Kidney (tissue), 14 donors: Measurements from ENCODE around the gene WNK2. TPM values are rescaled to one million over a fixed set of nuclear protein-coding genes. Genes with fewer than 3 reads are reported as not detected.

ENCODE experiments used
- DNase-seq, 5 donors: peaks; one replicate each; pipeline ENCODE4 v3.0.0-alpha.2; 2013 to 2020
- FAIRE-seq: peaks from 2 replicates; lab custom pipeline; 2012; peaks lifted over from hg19 to GRCh38; lab: Jason Lieb, UNC
- H3K27ac ChIP-seq, 2 donors: one replicate each; pipeline ENCODE4 v1.7.0; 2013; ENCODE audit warnings: low read depth in 2 of 2, low read length in 2 of 2, inconsistent platforms in 1 of 2
- H3K27me3 ChIP-seq: one replicate; pipeline ENCODE4 v1.7.1; 2013; ENCODE audit warnings: low read length, inconsistent platforms; ENCODE audit not compliant: control insufficient read depth, insufficient read depth
- H3K36me3 ChIP-seq, 3 donors: one replicate each; pipeline versions ENCODE4 v1.7.0 to v1.7.1; 2013; ENCODE audit warnings: low read length in 3 of 3, control low read depth in 1 of 3, inconsistent platforms in 1 of 3; ENCODE audit not compliant: insufficient read depth in 3 of 3, control insufficient read depth in 2 of 3
- H3K4me1 ChIP-seq, 3 donors: one replicate each; pipeline versions ENCODE4 v1.7.0 to v1.7.1; 2013; ENCODE audit warnings: low read length in 3 of 3, inconsistent platforms in 1 of 3, low read depth in 1 of 3; ENCODE audit not compliant: control insufficient read depth in 2 of 3, insufficient read depth in 2 of 3
- H3K4me3 ChIP-seq, 3 donors: one replicate each; pipeline versions ENCODE4 v1.7.0 to v1.8.1; 2013; ENCODE audit warnings: low read length in 3 of 3, control low read depth in 1 of 3, inconsistent platforms in 1 of 3
- H3K9ac ChIP-seq, 3 donors: one replicate each; pipeline versions ENCODE4 v1.7.0 to v1.7.1; 2013; ENCODE audit warnings: low read length in 3 of 3, control low read depth in 1 of 3, inconsistent platforms in 1 of 3
- H3K9me3 ChIP-seq, 3 donors: one replicate each; pipeline versions ENCODE4 v1.7.0 to v1.7.1; 2013; ENCODE audit warnings: low read length in 3 of 3, control low read depth in 1 of 3, inconsistent platforms in 1 of 3; ENCODE audit not compliant: control insufficient read depth in 2 of 3, insufficient read depth in 1 of 3
- CTCF ChIP-seq: IDR thresholded peaks from 3 replicates; pipeline ENCODE4 v1.5.1; 2012; ENCODE audit warnings: mild to moderate bottlenecking, moderate library complexity, borderline replicate concordance; ENCODE audit not compliant: insufficient read depth; ENCODE audit errors: extremely low read depth
- intact Hi-C: fragments of 100-400 bp; cut with DNase I; formaldehyde crosslinking; loops from one replicate; pipeline ENCODE4 v1.11.1; 2022
- polyA plus RNA-seq: library from polyadenylated mRNA; stranded (reverse); fragments of 350-450 nt; fragmentation: Illumina TruSeq; extraction: RNeasy Lipid Tissue Mini Kit (QIAGEN cat#74804); gene quantifications from one replicate; pipeline ENCODE4 v1.2.3, GENCODE V29; 2014; ENCODE audit warnings: low read depth, low replicate concordance; ENCODE audit not compliant: insufficient read depth
- total RNA-seq: library from RNA; stranded (reverse); fragmentation: NEBNext Ultra II Directional; extraction: Animal tissue kit (Norgen Biotek cat#: 25700); gene quantifications from one replicate; pipeline ENCODE4 v1.2.1, GENCODE V29; 2021
- donor health status: control.
- donor health status: control.
- donor health status: control.
- donor health status: control.
- donor health status: control.
- donor health status: DM: yes; HTN: yes; CAD: no.
- donor health status: Normal renal cell carcinoma (clear cell type).

The WNK2 gene
- total and polyA plus RNA-seq, 2 donors from 2014 or later: 1.5 to 4.8 TPM

GRCh38 chr9:93280661-93281259, 96.8 kb downstream of the WNK2 start:
- Histone ChIP-seq H3K9ac (no peak overlapping the region), H3K4me1 (no peaks in the 10 kb centered on the region), H3K9me3 (peaks cover 0 to 6% (median 0%) of the 10 kb centered on the region in 3 donors), H3K27me3 (no peaks in the 10 kb centered on the region), H3K36me3 (no peaks in the 10 kb centered on the region), H3K27ac (no peak overlapping the region), H3K4me3 (no peak overlapping the region)
- no peak for FAIRE-seq
- intact Hi-C loops: no loop called here
- DNase-seq: no peak
- TF ChIP-seq CTCF: no peak

GRCh38 chr9:93286252-93287188, 102.6 kb downstream of the WNK2 start:
- no peak overlapping the region for H3K9ac ChIP-seq
- H3K27me3 ChIP-seq: no peaks in the 10 kb centered on the region
- peaks cover 0 to 7% (median 0%) of the 10 kb centered on the region in 3 donors for H3K9me3 ChIP-seq
- no peak overlapping the region for H3K4me3 ChIP-seq
- H3K27ac ChIP-seq: no peak overlapping the region
- TF ChIP-seq CTCF: no peak
- no peaks in the 10 kb centered on the region for H3K4me1 ChIP-seq
- FAIRE-seq (no peak), DNase-seq (no peak)
- no peaks in the 10 kb centered on the region for H3K36me3 ChIP-seq
- intact Hi-C loops: no loop called here

- FAIRE-seq: no peak
- no peak for DNase-seq
- no peaks in the 10 kb centered on the region for H3K36me3 ChIP-seq
- intact Hi-C loops: no loop called here
- H3K27ac ChIP-seq: no peak overlapping the region
- no peaks in the 10 kb centered on the region for H3K27me3 ChIP-seq
- H3K9me3 ChIP-seq: peaks cover 0 to 7% (median 0%) of the 10 kb centered on the region in 3 donors
- H3K4me3 ChIP-seq: no peak overlapping the region
- TF ChIP-seq CTCF: no peak
- H3K9ac ChIP-seq: no peak overlapping the region
- no peaks in the 10 kb centered on the region for H3K4me1 ChIP-seq
Observed at GRCh38 chr9:93287189-93287552, 103.2 kb downstream of the WNK2 start.
